ENCODE results near the gene PHETA1.

DNA sequence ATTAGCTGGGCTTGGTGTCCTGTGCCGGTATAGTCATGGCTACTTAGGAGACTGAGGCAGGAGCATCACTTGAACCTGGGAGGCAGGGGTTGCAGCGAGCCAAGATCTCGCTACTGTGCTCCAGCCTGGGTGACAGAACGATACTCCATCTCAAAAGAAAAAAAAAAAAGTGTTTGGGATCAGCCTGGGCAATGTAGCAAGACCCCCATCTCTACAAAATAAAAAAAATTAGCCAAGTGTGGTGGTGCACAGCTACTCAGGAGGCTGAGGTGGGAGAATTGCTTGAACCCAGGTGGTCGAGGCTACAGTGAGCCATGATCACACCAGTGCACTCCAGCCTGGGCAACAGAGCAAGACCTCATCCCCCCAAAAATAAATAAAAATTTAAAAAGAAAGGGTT, 47.6 kb downstream of the PHETA1 start:
- no peak for TF ChIP-seq CTCF (conservative IDR thresholded peaks at IDR 0.05; ENCODE audit: low read length)
- TF ChIP-seq EZH2phosphoT487 (IDR thresholded peaks at IDR 0.05; ENCODE audit: borderline replicate concordance), result no peak

Data from Loucy (cell line).